HepG2 (cell line): ENCODE measurements around the gene THADA.

Experiments used
- DZIP1 ChIP-seq: sonication (generic); formaldehyde crosslinking; IDR thresholded peaks from 2 replicates; pipeline ENCODE4 v1.5.0; 2020; ENCODE audit warnings: mild to moderate bottlenecking, missing genetic modification reagents
- HNF4A ChIP-seq: sonication (generic); formaldehyde crosslinking; IDR thresholded peaks from 2 replicates; pipeline ENCODE4 v1.4.0; 2020; ENCODE audit warnings: missing genetic modification reagents
- JUN ChIP-seq: sonication (generic); formaldehyde crosslinking; IDR thresholded peaks from 2 replicates; pipeline ENCODE4 v1.4.0; 2020; ENCODE audit warnings: mild to moderate bottlenecking, missing genetic modification reagents
- MAZ ChIP-seq, 2 experiments: sonication (generic) in 1 of 2; formaldehyde crosslinking in 1 of 2; IDR thresholded peaks; 2 replicates each; pipeline versions ENCODE4 v1.5.0 to v1.6.1; 2012 to 2020; ENCODE audit warnings: low read depth in 2 of 2, mild to moderate bottlenecking in 2 of 2, borderline replicate concordance in 1 of 2, improper control_type of control experiment in 1 of 2, low read length in 1 of 2, missing genetic modification reagents in 1 of 2, moderate library complexity in 1 of 2
- MYC ChIP-seq: sonication (generic); formaldehyde crosslinking; IDR thresholded peaks from 2 replicates; pipeline ENCODE4 v1.9.0; 2021; ENCODE audit warnings: missing genetic modification reagents, borderline replicate concordance
- REST ChIP-seq, 2 experiments: IDR thresholded peaks; 2 replicates each; pipeline ENCODE4 v1.6.1; 2011 to 2012; ENCODE audit warnings: low read length in 2 of 2, borderline replicate concordance in 1 of 2, low read depth in 1 of 2, mild to moderate bottlenecking in 1 of 2, moderate library complexity in 1 of 2
- TAF1 ChIP-seq: sonication (generic); formaldehyde crosslinking; IDR thresholded peaks from 2 replicates; pipeline ENCODE4 v1.4.0; 2020; ENCODE audit warnings: missing genetic modification reagents
- ZC3H4 ChIP-seq: sonication (generic); formaldehyde crosslinking; IDR thresholded peaks from 2 replicates; pipeline ENCODE4 v1.4.0; 2020; ENCODE audit warnings: missing genetic modification reagents, borderline replicate concordance
- ZNF138 ChIP-seq: sonication (generic); formaldehyde crosslinking; IDR thresholded peaks from 2 replicates; pipeline ENCODE4 v1.5.0; 2020; ENCODE audit warnings: mild to moderate bottlenecking, low read depth, missing genetic modification reagents

- no peak for TF ChIP-seq ZC3H4 (CRISPR knock-in tag)
- no peak for TF ChIP-seq HNF4A (CRISPR knock-in tag)
- no peak for TF ChIP-seq MAZ (IDR thresholded peaks at IDR 0.05; ENCODE audit: borderline replicate concordance, low read depth, low read length)
- no peak for TF ChIP-seq MAZ (CRISPR knock-in tag; IDR thresholded peaks at IDR 0.05; ENCODE audit: low read depth)
- TF ChIP-seq MYC (CRISPR knock-in tag): no peak
- TF ChIP-seq ZNF138 (CRISPR knock-in tag): no peak
- no peak for TF ChIP-seq JUN (CRISPR knock-in tag)
- TF ChIP-seq REST (IDR thresholded peaks at IDR 0.05; ENCODE audit: borderline replicate concordance in 1 of 2, low read depth in 1 of 2, low read length in 2 of 2): no peak
- TF ChIP-seq TAF1: no peak
- no peak for TF ChIP-seq DZIP1 (CRISPR knock-in tag)
Measured at GRCh38 chr2:43269706-43270105, 326.1 kb downstream of the THADA start.
